DND-41 (cell line): ENCODE measurements around the gene ONECUT3.

Source experiments
- ATAC-seq: fragments of 200-7000 bp; cut with Tn5 transposase; 3 replicates; pipeline ENCODE4 v1.9.1; 2021; ENCODE audit warnings: low read depth; ENCODE audit not compliant: insufficient read depth
- DNase-seq: peaks from one replicate; pipeline ENCODE4 v3.0.0-alpha.2; 2020
- H2AFZ ChIP-seq: 2 replicates; pipeline ENCODE4 v1.6.0; 2012; ENCODE audit warnings: low read depth, low read length
- H3K27ac ChIP-seq: 2 replicates; pipeline ENCODE4 v1.5.1; 2012; ENCODE audit warnings: low read length, inconsistent platforms
- H3K27me3 ChIP-seq: fragments of 200-600 bp; sonication (generic); 2 replicates; pipeline ENCODE4 v1.6.0; 2012; ENCODE audit warnings: low read length, mild to moderate bottlenecking, inconsistent platforms; ENCODE audit not compliant: insufficient read depth, poor library complexity
- H3K36me3 ChIP-seq: 2 replicates; pipeline ENCODE4 v1.5.1; 2012; ENCODE audit warnings: low read length, inconsistent platforms; ENCODE audit not compliant: insufficient read depth
- H3K4me1 ChIP-seq: 2 replicates; pipeline ENCODE4 v1.5.1; 2012; ENCODE audit warnings: mild to moderate bottlenecking, low read length; ENCODE audit not compliant: insufficient read depth
- H3K4me2 ChIP-seq: 2 replicates; pipeline ENCODE4 v1.6.0; 2012; ENCODE audit warnings: mild to moderate bottlenecking, moderate library complexity, low read length, inconsistent platforms; ENCODE audit not compliant: insufficient read depth
- H3K4me3 ChIP-seq, 2 experiments: fragments of 200-600 bp in 1 of 2; shearing (Covaris generic) in 1 of 2; 2 replicates each; pipeline ENCODE4 v1.5.1; 2012 to 2016; ENCODE audit warnings: inconsistent platforms in 2 of 2, low read length in 2 of 2, mild to moderate bottlenecking in 2 of 2, low read depth in 1 of 2, moderate library complexity in 1 of 2
- H3K79me2 ChIP-seq: 2 replicates; pipeline ENCODE4 v1.6.0; 2012; ENCODE audit warnings: low read length, inconsistent platforms; ENCODE audit not compliant: insufficient read depth
- H3K9ac ChIP-seq: 2 replicates; pipeline ENCODE4 v1.6.0; 2012; ENCODE audit warnings: low read depth, mild to moderate bottlenecking, inconsistent platforms, low read length, moderate library complexity
- H3K9me3 ChIP-seq: 2 replicates; pipeline ENCODE4 v1.5.1; 2012; ENCODE audit warnings: low read length, moderate library complexity, mild to moderate bottlenecking, inconsistent platforms; ENCODE audit not compliant: insufficient read depth, severe bottlenecking
- H4K20me1 ChIP-seq: 2 replicates; pipeline ENCODE4 v1.6.0; 2012; ENCODE audit warnings: low read length; ENCODE audit not compliant: insufficient read depth
- CTCF ChIP-seq: IDR thresholded peaks from 2 replicates; pipeline ENCODE4 v1.5.1; 2012; ENCODE audit warnings: borderline replicate concordance, low read length, moderate library complexity, mild to moderate bottlenecking; ENCODE audit not compliant: poor library complexity, severe bottlenecking; ENCODE audit errors: extremely low read depth
- EZH2 ChIP-seq: IDR thresholded peaks from 3 replicates; pipeline ENCODE4 v1.6.1; 2012; ENCODE audit warnings: borderline replicate concordance, low read depth, mild to moderate bottlenecking, moderate library complexity, low read length, inconsistent platforms; ENCODE audit not compliant: severe bottlenecking

Gene ONECUT3

DNA sequence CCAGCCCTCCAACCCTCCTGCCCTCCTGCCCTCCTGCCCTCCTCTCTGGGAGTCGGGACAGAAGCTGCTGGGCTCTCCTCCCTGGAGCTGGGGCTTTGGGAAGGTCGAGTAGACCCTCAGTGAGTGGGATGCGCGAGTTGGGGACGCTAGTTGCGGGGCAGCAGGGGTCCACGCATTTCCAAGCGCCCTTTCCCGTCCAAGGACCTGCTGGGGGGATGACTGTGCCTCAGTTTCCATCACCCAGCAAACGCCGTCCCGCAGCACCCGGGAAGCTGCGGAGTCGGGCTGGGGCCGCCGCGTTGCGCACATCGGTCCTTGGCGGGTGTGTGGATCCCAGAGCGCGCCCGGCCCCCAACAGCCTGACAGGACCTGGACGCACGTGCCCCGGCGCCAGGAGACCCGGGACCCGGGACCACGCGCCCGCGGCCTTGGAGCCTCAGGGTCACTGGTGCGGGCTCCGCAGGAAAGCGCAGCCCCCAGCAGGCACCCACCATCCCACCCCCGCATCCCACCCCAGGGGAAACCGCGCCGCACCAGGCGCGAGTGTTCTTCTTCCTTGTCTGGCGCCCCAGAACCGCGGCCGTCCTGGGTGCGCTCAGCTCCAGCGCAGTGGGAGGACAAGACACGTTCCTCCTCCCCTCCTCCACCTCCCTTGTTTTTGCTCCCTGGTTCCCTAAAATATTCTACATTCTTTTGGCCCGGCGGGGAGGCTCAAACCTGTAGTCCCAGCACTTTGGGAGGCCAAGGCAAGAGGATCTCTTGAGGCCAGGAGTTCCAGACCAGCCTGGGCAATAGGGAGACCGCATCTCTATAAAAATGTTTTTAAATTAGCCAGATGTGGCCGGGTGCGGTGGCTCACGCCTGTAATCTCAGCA lies 9.2 kb downstream of the ONECUT3 start:
- H3K79me2 ChIP-seq: no peaks in the 10 kb centered on the region
- ATAC-seq: no peak

GRCh38 chr19:1763648-1764639 lies 10.6 kb downstream of the ONECUT3 start:
- Histone ChIP-seq H3K27me3 (peaks cover 5% of the 10 kb centered on the region), H3K9ac (no peak overlapping the region)
- no peak for ATAC-seq

More for the DNA sequence above, 9.2 kb downstream of the ONECUT3 start:
- H3K36me3 ChIP-seq: no peaks in the 10 kb centered on the region
- no peak overlapping the region for H2AFZ ChIP-seq
- no peak for DNase-seq
- H3K4me1 ChIP-seq: peaks cover 9% of the 10 kb centered on the region
- no peak for TF ChIP-seq EZH2
- no peak for TF ChIP-seq CTCF
- no peaks in the 10 kb centered on the region for H3K9me3 ChIP-seq
- H3K9ac ChIP-seq: no peak overlapping the region
- no peaks in the 10 kb centered on the region for H4K20me1 ChIP-seq
- no peak overlapping the region for H3K27ac ChIP-seq
- H3K27me3 ChIP-seq: peaks cover 5% of the 10 kb centered on the region
- no peak overlapping the region for H3K4me3 ChIP-seq
- no peak overlapping the region for H3K4me2 ChIP-seq

DNA sequence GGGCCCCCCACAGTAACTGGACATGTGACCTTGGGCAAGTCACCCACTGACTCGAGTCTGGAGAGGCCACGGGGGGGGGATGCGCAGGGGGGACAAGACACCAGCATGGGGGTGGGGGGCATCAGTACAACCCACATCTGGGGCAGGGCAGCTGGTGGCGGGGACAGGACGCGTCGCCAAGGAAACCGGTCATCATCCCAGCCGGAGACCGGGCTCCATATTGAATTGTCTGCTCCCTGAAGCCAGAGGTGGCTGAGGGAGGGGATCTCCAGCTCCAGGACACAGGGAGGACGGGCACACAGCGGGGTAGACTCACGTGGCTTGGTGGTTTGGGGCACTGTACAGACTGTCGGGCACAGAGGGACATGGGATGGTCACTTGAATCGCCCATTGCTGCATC lies 11.4 kb downstream of the ONECUT3 start:
- Histone ChIP-seq H3K27ac (no peak overlapping the region), H3K9me3 (no peaks in the 10 kb centered on the region), H3K27me3 (peaks cover 5% of the 10 kb centered on the region), H2AFZ (no peak overlapping the region), H3K4me3 (no peak overlapping the region), H3K4me1 (peaks cover 16% of the 10 kb centered on the region), H4K20me1 (no peaks in the 10 kb centered on the region), H3K4me2 (no peak overlapping the region), H3K79me2 (no peaks in the 10 kb centered on the region), H3K36me3 (no peaks in the 10 kb centered on the region), H3K9ac (no peak overlapping the region)
- DNase-seq: no peak
- TF ChIP-seq CTCF (no peak), EZH2 (no peak)
- ATAC-seq: no peak

More at GRCh38 chr19:1763648-1764639, 10.6 kb downstream of the ONECUT3 start:
- no peak overlapping the region for H2AFZ ChIP-seq
- H3K36me3 ChIP-seq: no peaks in the 10 kb centered on the region
- no peaks in the 10 kb centered on the region for H4K20me1 ChIP-seq
- peaks cover 16% of the 10 kb centered on the region for H3K4me1 ChIP-seq
- no peaks in the 10 kb centered on the region for H3K9me3 ChIP-seq
- no peak overlapping the region for H3K4me2 ChIP-seq
- no peaks in the 10 kb centered on the region for H3K79me2 ChIP-seq
- H3K27ac ChIP-seq: no peak overlapping the region
- TF ChIP-seq EZH2 (no peak), CTCF (no peak)
- no peak for DNase-seq
- H3K4me3 ChIP-seq: no peak overlapping the region
